Right lobe of liver (tissue), 4 donors: ENCODE measurements around the gene CNGB1.

Experiments
- CTCF ChIP-seq, 4 donors: fragments of 200-600 bp in 3 of 4; fragments of 450-650 bp in 1 of 4; IDR thresholded peaks; one replicate each; pipeline versions ENCODE4 v1.5.1 to v1.8.0; 2016 to 2022; ENCODE audit warnings: antibody characterized with exemption in 4 of 4, mild to moderate bottlenecking in 2 of 4
- POLR2A ChIP-seq: fragments of 450-650 bp; IDR thresholded peaks from one replicate; pipeline ENCODE4 v1.6.1; 2017; ENCODE audit warnings: antibody characterized with exemption, mild to moderate bottlenecking
- donor health status: DM: no; HTN: no; CAD: no.
- donor health status: DM: no; HTN: no; CAD: no.
- donor health status: DM: no; HTN: yes; CAD: no.

DNA sequence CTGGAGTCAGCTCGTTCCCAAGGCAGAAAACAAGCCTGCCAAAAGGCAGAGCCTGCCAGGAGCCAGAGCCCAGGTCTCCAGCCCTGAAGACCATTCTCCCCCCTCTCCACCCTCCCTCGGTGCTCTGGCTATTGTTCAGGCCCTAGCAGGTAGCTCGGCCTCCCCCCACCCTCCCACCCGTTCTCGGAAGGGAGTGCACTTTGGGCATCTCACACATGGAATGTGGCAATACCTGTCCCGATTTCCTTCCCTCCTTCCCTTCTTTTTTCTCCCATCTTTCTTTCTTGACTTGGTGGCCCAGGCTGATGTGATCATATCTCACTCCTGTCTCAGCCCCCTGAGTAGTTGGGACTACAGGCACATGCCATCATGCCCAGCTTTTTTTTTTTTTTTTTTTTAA is 12.4 kb downstream of the CNGB1 start:
- no peak for TF ChIP-seq CTCF (IDR thresholded peaks at IDR 0.05)
- TF ChIP-seq POLR2A, result no peak
